Fibroblast of skin of abdomen (primary cell): ENCODE results near the gene AGRN.
"Not testable (repeated sequence)": the region's sequence is repeated elsewhere in the genome, so short reads cannot be mapped to it uniquely, and the experiment has no call there.

Source experiments
- DNase-seq: peaks from one replicate; pipeline ENCODE4 v3.0.0-alpha.2; 2013

AGRN gene

GRCh38 chr1:1001057-1001783 is 18.7 kb upstream of the AGRN start:
- DNase-seq, result no peak

- DNase-seq, result no peak
Observed at GRCh38 chr1:1003618-1004419, 16.1 kb upstream of the AGRN start.

- DNase-seq, result no peak
Observed at GRCh38 chr1:1004420-1004779, 15.5 kb upstream of the AGRN start.

- peak; percentile 41 for DNase-seq
Observed at GRCh38 chr1:1004780-1005697, 14.9 kb upstream of the AGRN start.

GRCh38 chr1:1005774-1006304 is 14.1 kb upstream of the AGRN start:
- DNase-seq, result no peak

GRCh38 chr1:1006305-1007159 is 13.4 kb upstream of the AGRN start:
- no peak for DNase-seq

GRCh38 chr1:1010131-1010530 is 9.8 kb upstream of the AGRN start:
- not testable (repeated sequence) for DNase-seq

- no peak for DNase-seq
Observed at GRCh38 chr1:1011396-1011949, 8.4 kb upstream of the AGRN start.

- DNase-seq, result not testable (repeated sequence)
Observed at GRCh38 chr1:1012736-1013104, 7.2 kb upstream of the AGRN start.

- peak; percentile 81 for DNase-seq
Observed at GRCh38 chr1:1013105-1013921, 6.6 kb upstream of the AGRN start, which contains the start of gene ISG15. Gene ISG15, plus strand, starts transcription at chr1:1013497. Its CDS starts 77 bp downstream, at chr1:1013574.

GRCh38 chr1:1013922-1014648 is 5.8 kb upstream of the AGRN start:
- peak; percentile 46 for DNase-seq

- peak; percentile 20 for DNase-seq
Observed at GRCh38 chr1:1014799-1015681, 4.9 kb upstream of the AGRN start.

GRCh38 chr1:1017397-1018320 is 2.3 kb upstream of the AGRN start:
- not testable (repeated sequence) for DNase-seq

GRCh38 chr1:1018321-1018685 is 1.6 kb upstream of the AGRN start:
- not testable (repeated sequence) for DNase-seq

GRCh38 chr1:1019122-1019999 is 559 bp upstream of the AGRN start:
- DNase-seq, result peak; percentile 88

- no peak for DNase-seq
Observed at GRCh38 chr1:1020415-1021009, 592 bp downstream of the AGRN start.
